Measurements from ENCODE around the gene EXOC3L2.

EXOC3L2 gene

DNA sequence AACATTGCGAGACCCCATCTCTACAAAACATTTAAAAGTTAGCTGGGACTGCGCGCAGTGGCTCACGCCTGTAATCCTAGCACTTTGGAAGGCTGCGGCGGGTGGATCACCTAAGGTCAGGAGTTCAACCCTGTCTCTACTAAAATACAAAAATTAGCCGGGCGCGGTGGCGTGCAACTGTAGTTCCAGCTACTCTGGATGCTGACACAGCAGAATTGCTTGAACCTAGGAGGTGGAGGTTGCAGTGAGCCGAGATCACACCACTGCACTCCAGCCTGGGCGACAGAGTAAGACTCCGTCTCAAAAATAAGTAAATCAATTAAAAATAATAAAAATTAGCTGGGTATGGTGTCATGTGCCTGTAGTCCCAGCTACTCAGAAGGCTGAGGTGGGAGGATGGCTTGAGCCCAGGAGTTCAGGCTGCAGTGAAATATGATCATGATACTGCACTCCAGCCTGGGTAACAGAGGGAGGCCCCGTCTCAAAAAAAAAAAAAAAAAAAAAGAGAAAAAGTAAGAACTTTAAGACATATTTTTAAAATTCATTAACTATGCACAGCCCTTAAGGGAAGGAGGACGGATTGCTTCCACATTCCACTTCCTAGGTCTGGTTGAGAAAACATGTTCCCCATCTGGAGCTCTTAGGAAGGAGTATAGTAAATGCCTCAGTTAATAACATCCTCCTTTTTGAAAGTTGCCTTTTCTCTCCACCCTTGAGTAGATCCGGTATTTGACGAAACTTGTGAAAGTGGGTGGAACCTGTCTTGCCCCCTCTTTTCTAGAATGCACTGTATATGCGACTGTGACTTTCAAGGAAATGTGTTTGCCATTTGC, 26.1 kb downstream of the EXOC3L2 start:
- DNase-seq, result no peak

DNA sequence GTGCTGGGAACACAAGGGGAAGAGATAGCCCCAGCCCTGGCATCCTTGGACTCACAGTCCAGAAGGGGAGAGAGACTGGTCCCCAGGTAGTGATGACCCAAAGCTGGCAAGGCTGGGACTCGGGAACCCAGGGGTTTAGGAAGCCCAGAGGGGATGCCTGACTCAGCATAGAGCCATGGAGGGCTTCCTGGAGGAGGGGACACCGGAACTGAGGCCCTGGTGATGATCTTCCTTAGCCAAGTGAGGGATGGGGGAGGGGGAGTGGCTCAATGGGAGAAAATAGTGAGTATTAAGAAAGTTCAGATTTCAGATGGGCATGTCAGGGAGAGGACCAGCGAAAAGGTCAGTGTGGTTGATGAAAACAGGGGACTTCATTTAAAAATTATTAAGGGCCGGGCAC, 26.8 kb downstream of the EXOC3L2 start:
- no peak for DNase-seq

DNA sequence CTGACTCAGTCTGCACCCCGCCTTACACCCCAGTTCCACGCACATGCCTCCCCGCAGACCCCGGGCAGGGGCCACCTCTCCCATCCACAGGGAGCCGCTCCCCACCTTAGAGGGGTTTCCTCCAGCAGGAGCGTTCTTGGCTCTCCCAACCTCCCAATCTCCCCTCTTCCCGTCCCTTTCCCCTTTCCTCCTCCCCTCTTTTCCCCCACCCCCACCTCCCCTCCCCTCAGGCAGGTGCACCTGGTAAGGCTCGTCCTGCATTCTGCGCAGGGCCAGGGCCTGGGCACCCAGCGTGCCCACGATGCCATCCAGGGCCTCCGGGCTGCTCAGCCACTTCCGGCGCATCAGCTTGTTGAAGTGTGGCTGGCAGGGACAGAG, 27.3 kb downstream of the EXOC3L2 start:
- DNase-seq, result no peak

DNA sequence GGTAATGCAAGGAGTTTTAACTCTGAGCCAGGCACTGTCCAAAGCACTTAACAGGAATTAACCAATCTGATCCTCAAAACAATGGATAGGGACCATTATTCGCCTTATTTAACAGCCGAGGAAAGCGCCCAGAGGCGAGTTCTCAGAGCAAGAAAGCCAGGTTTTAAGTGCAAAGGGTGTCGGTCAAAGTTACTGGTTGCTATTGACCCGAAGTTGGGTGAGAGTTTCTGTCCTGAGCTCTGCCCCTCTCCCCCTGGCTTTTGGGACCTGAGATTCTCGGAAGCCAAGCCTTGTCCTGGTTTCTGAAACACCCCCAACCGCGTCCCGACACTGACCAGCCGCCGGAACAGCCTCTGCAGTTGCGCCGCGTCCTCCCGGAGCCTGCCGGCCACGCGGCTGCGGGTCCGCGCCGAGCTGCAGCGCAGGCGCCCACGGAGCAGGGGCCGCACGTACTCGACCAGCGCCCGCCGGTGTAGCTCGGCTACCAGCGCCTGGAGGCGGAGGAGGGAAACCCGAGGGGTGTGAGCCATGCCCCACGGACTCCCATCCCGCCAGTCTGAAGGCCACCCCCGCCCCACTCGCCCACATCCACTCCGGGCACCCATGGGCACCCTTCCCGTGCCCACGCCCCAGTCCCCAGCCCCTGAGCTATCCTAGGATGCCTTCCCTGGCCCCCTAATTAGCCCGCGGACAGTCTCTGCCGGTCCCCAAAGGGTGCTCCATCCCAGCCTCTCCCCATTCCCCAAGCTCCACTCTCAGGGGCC, 27.8 kb downstream of the EXOC3L2 start:
- DNase-seq, result no peak

DNA sequence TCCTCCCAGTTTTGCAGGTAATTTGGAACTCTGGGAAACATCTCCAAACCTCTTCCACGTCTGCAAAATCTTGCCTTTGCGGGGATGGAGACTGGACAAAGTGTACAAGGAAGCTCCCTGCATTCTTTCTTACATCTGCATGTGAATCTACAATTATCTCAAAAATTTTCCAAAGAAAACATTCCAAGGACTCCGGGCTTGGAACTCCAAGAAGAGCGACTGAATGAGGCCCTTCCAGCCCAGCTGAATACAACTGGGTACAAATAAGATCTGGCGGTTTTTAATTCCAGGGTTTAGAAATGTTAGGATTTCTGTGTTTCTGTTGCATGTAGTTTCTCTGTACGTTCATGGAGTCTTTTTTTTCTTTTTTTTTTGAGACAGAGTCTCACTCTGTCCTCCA, 28.5 kb downstream of the EXOC3L2 start:
- no peak for DNase-seq

- peak; percentile 36 for DNase-seq
These were observed 29.6 kb downstream of the EXOC3L2 start for GRCh38 chr19:45215391-45216191.

- no peak for DNase-seq
These were observed 32.2 kb downstream of the EXOC3L2 start for GRCh38 chr19:45213031-45213430.

GRCh38 chr19:45211751-45212381, 33.3 kb downstream of the EXOC3L2 start:
- no peak for DNase-seq

GRCh38 chr19:45206328-45206727, 38.9 kb downstream of the EXOC3L2 start:
- DNase-seq, result no peak

GRCh38 chr19:45205810-45206209, 39.4 kb downstream of the EXOC3L2 start:
- no peak for DNase-seq

GRCh38 chr19:45202637-45203036, 42.6 kb downstream of the EXOC3L2 start:
- DNase-seq, result no peak

- DNase-seq, result no peak
These were observed 44.6 kb downstream of the EXOC3L2 start for GRCh38 chr19:45200568-45200967.

DNA sequence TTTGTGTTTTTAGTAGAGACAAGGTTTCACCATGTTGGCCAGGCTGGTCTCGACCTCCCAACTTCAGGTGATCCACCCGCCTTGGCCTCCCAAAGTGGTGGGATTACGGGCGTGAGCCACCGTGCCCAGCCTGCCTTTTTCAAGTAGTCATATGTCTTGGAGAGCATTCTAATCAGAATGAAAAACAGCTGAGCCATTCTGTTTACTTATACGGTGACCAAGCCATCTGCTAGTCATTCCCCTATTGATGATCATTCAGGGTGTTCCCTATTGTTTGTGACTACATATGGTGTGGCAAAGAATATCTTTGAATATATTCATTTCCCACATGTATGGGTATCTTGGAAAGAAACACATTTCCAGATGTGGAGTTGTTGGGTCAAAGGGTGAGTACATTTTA, 49.4 kb downstream of the EXOC3L2 start:
- DNase-seq, result no peak

GRCh38 chr19:45191375-45191774, 53.8 kb downstream of the EXOC3L2 start:
- DNase-seq, result no peak

DNA sequence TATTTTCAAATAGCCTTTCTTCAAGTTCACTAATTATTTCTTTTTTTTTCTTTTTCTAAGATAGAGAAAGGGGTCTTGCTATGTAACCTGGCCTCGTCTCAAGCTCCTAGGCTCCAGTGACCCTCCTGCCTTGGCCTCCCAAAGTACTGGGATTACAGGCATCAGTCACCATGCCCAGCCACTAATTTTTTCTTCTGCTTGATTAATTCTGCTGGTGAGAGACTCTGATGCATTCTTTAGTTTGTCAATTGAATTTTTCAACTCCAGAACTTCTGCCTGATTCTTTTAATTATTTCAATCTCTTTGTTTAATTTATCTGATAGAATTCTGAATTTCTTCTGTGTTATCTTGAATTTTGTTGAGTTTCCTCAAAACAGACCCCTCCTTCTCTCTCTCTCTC, 55.2 kb downstream of the EXOC3L2 start:
- no peak for DNase-seq

GRCh38 chr19:45187421-45188100, 57.6 kb downstream of the EXOC3L2 start:
- peak; percentile 57 for DNase-seq

- DNase-seq, result no peak
These were observed 58.5 kb downstream of the EXOC3L2 start for GRCh38 chr19:45186509-45187334.

GRCh38 chr19:45184115-45184514, 61.1 kb downstream of the EXOC3L2 start:
- DNase-seq, result no peak

DNA sequence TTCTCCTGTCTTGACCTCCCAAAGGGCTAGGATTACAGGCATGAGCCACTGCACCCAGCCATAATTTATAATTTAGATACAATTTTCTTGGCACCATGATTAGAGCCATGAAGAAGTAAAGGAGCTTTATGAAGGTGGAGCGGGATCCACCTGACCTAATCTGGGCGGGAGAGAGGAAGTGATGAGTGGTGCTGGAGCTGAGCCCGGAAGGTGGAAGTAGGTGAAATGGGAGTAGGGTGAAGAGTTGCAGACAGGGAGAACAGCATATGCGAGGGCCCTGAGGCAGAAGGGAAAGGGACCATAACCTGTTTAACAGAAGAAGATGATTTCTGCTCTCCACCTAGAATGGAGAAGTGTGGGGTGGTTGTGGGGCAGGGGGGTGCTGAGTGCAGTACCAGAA, 62.4 kb downstream of the EXOC3L2 start:
- DNase-seq, result no peak

DNA sequence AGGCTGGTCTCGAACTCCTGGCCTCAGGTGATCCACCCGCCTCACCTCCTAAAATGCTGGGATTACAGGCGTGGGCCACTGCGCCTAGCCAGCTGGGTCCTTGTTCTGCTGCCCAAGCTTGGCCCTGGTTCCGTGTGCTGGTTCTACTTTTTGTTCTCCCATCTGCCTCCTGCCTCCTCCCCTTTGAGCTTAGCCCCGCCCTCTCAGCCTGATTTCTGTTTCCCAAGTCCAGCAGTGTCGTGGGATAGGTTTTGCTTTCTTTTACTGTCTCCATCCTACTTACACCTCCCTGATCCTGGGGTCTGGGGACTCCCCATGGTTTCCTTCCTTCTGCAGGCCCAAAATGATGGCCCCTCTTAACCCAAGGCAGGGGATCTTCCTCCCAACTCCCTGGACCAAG, 64.3 kb downstream of the EXOC3L2 start:
- no peak for DNase-seq

- no peak for DNase-seq
These were observed 65.3 kb downstream of the EXOC3L2 start for GRCh38 chr19:45179892-45180370.
